ENCODE results near the gene NEMP1.
"Not testable (repeated sequence)": the region's sequence is repeated elsewhere in the genome, so short reads cannot be mapped to it uniquely, and the experiment has no call there.

NEMP1 gene, protein sequence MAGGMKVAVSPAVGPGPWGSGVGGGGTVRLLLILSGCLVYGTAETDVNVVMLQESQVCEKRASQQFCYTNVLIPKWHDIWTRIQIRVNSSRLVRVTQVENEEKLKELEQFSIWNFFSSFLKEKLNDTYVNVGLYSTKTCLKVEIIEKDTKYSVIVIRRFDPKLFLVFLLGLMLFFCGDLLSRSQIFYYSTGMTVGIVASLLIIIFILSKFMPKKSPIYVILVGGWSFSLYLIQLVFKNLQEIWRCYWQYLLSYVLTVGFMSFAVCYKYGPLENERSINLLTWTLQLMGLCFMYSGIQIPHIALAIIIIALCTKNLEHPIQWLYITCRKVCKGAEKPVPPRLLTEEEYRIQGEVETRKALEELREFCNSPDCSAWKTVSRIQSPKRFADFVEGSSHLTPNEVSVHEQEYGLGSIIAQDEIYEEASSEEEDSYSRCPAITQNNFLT

DNA sequence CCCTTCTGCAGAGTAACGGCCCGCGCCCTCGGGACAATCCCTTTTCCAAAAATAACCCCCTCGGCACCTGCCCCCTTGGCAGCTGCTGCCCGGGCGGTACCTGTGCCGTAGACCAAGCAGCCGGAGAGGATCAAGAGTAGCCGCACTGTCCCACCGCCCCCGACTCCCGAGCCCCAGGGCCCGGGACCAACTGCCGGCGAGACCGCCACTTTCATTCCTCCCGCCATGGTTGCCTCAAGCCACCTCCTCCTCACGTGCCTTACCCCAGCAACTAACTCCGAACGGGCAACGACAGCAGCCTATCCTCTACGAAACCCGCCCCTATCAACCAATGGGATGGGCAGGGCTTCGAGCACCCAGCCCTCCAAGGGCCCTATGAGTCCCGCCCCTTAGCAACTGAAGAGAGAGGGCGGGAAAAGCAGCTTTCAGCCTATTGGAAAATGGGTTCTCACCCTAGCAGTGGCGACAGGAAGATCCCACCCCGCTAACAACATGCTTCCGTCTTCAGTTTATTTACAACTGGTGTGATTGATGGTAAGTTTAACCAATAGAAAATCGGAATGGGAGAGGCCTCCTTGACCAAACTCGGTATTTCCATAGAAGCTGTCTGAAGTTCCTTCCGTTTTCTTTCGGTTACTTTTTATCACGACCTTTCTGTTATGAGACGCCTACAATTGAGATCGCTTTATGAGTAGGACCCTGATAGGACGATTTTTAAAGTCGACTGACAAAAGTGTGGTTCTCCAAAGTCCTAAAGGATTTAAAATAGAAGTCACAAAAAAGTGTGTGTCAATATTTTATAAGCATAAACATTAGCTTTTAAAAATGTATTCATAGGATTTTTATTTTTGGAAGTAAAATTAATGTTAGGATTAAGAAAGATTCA is at the start of gene NEMP1:
Gene NEMP1, minus strand, starts transcription at position 273 of the 886 bp plus-strand sequence. Its CDS starts 46 bp downstream, at position 227.
- DNase-seq (ENCODE audit: low spot score) = peak; percentile 96

DNA sequence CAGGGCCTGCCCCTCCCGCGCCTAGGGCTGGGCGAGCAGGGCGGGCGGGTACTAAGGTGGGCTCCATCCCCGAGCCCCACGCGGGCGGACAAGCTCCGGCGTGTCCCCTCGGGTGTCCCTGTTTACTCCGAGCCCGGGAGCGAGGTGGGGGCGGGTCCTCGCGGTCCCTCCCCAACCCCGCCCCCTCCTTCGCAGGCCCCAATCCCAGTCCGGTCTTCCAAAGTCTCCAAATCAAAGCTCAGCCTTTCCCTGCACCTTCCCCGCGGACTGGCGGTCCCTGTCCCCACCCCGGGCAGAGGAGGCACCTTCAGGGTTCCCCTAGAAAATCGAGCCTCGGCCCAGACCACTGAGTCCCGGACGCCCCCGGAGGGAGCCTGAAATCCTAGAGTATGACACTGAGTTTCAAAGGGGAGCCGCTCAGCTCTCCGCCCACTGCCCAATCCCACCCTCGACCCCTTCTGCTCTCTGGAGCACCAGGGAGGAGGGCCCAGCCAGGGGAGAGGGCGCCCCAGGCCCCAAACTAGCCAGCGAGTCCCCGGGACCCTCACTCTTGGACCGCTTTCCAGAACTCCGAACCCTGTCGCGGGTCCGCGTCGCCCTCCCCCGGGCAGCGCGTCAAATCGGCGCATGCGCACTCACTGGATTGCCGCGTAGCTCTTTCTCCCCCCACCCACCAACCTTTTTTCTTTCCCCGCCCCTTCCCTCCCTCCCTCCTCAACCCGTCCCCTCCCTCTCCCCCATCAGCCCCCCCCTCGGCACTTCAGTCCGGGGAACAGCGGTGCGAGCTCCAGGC is 49.3 kb upstream of the NEMP1 start, which contains the start of gene LRP1:
Gene LRP1, plus strand, starts transcription at position 758 of the 793 bp plus-strand sequence. CDS start 482 bp downstream, outside the sequence.
- DNase-seq (ENCODE audit: low spot score) = peak; percentile 89

DNA sequence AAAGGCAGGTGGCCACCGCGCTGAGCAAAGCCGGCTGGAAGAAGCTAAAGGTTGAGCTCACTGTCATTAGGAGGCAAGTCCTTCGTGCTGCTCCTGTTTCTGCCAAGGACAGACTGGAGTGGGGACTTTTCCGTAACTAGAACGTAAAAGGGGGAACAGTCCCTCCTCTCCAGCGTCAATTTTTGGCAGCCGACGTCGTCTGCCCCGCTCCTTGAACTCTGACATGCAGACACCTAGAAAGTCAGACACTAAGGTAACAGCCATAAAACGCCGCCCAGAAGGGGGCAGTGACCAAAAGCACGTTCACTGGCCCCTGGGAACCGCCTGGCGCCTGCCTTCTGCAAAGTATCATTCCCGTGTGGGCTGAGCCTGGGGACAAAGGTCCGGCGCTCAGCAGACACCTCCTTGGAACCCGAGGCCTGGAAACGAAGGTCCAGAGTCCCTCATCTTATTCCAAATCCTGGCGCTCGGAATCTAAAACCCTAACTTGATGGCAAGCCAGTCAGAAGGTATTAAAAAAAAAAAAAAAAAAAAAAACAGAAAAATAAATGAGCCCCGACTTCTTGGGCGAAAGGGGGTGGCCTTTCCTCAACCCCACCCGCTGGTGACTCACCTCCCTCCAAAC is 48.6 kb upstream of the NEMP1 start:
- no peak for DNase-seq (ENCODE audit: low spot score)

DNA sequence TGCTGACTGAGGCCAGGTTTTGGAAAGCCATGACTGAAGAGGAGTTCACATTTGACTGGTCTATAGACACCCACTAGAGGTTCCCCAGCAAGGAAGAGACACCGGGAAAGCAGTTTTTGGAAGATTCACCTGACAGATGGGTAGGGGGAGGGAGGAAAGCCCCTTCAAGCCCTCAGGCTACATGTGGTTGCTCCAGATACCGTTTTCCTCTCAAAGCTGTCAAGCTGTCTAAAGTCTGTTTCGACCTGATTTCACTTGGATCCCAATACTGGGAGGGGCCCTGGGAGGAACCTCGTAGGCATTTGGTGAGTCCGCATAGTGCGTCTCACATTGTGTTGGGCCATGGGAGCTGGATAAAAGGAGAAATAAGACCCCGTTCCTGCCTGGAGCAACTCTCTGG is 48.0 kb upstream of the NEMP1 start:
- DNase-seq (ENCODE audit: low spot score) = no peak

DNA sequence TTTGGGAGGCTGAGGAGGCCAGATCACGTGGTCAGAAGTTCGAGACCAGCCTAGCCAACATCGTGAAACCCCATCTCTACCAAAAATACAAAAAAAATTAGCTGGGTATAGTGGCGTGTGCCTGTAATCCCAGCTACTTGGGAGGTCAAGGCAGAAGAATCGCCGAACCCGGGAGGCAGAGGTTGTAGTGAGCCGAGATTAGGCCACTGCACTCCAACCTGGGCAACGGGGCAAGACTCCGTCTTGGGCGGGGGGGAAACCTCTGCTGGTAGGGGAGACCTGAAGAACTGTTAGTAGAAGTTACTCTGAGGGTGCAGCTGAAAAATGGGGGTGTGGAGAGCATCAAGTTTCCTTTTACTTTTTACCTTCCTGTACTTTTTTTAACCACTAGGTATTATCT is 47.5 kb upstream of the NEMP1 start:
- DNase-seq (ENCODE audit: low spot score) = no peak

DNA sequence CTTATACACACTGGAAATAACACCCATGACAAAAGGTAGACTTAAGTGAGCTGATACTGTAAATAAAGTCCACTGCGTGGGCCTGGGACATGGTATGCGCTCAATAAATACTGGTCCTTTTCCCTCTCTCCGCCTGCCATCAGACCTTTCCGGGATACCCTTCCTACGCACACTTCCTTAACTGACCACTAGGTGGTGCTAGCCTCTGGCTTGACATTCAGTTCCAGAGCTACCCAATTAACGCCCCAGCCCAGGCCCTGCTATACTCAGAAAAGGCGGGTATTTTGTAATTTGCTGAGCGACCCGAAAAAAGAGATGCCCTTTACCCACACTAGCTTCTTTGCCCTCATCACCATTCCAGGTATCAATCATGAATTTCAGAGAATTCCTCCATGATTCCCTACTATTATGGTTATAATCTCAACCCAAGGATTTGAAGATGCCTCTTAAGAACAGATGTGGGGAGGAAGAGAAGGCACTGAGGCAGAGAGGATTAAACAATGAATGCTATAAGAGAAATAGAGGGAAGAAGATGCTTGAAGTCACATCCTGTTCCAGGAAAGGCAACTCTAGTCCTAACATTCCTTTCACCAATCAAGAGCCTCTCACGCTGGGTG is 45.8 kb upstream of the NEMP1 start:
- peak; percentile 80 for DNase-seq (ENCODE audit: low spot score)

DNA sequence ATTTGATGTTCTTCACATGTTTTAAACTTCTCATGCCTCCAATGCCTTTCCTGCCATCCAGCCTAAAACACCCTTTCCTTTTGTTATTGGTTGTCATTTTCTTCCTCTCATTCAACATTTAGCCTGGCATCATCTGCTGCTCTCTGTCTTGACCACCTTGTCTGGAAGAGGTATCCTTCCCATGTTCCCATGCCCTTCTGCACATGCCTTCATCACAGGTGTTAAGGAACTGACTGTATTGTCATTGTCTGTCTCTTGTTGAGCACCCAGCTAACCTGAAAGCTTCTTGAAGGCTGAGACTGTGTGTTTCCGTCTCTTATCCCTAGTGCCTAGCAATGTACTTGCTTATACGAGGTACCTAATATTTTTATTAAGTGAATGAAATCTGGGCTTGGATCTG is 45.2 kb upstream of the NEMP1 start:
- no peak for DNase-seq (ENCODE audit: low spot score)

DNA sequence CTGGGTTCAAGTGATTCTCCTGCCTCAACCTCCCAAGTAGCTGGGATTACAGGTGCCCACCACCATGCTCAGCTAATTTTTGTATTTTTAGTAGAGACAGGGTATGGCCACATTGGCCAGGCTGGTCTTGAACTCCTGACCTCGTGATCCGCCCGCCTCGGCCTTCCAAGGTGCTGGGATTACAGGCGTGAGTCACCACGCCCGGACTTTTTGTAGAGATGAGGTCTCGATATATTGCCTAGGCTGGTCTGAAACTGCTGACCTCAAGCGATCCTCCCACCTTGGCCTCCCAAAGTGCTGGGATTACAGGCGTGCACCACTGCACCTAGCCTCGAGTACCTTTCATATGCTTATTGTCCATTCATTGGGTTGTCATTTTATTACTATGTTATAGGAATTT is 42.1 kb upstream of the NEMP1 start:
- not testable (repeated sequence) for DNase-seq (ENCODE audit: low spot score)

DNA sequence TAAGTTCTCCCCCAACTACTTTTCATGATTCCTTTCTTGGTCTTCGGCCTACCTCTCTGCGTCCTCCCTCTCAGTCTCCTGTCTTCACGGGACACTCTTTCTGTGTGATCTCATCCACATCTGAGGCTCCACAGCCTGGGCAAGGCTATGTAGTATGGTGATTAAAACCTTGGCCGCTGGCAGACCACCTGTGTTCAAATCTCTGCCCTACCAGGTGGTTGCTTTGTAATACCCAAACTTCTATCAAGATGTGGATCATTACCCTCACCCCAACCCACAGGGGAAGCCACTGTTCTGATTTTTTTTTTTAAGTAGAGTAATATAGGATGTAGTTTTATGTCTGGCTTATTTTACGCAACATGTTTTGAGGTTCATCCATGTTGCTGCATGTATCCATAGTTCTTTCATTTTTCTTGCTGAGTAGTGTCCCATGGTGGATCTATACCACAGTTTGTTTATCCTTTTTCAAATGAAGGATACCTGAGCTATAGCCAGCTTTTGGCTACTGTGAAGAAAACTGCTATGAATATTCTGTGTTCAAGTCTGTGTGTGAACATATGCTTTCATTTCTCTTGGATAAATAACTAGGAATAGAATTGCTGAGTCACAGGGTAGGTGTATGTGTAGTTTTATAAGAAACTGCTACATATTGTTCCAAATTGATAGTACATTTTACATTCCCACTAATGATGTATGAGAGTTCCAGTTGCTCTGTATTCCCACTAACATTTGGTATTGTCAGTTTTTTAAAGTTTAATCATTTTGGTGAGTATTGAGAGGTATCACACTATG is 40.9 kb upstream of the NEMP1 start:
- DNase-seq (ENCODE audit: low spot score) = no peak

DNA sequence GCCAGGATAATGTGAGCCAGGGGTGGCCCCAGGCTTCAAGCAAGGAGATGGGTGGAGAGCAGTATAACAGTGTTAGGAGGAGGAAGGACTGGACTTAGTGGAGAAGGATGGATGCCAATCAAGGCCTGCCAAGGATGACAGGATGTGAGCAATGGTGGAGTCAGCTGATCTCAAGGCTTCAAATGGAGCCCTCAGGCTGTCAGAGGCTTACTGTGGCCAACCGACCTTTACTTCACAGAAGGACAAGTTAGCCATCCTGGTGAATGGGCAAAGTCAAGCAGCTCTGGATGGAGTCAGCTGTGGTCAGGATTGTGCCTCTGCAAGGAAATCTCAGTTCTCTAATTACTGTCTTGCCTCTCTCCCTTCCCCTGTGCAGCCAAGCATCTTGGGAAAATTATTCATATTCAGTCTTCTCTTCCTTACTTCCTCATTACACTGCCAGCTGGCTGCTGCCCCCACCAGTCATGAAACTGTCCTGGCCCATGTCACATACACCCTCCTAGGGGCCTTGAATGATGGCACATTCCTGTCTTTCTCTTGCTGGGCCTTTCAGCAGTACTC is 40.2 kb upstream of the NEMP1 start:
- DNase-seq (ENCODE audit: low spot score) = no peak

DNA sequence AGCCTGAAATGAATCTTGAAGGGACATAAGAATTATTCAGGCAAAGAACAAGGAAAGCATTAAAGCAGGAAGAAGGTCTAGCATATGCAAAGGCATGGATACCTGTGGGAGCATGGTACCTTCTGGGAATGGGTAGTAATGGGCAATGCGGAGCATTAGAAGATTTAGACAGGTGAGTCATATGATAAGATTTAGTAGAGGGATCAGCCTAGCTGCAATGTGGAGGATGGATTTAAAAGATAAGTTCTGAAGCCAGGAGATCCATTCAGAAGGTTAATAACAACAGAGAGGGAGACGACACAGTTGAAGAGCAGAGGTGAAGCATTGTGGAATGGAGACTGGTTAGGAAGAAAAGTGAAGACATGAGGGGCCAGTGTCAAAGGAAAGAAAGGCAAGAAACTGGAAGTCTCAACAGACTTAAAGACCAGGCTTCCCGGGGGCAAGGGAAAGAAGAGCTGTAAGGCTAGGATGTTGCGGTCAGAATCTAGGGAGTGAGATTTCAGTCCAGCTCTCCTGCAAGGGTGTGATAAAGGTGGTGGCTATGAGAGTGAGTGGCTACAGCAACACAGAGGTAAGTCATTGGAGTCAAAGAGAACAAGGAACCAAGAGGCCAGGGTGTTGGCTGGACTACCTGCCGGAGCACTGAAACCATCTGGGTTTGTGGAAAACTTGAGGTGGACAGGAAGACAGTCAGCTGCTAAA is 38.1 kb upstream of the NEMP1 start:
- DNase-seq (ENCODE audit: low spot score) = no peak

DNA sequence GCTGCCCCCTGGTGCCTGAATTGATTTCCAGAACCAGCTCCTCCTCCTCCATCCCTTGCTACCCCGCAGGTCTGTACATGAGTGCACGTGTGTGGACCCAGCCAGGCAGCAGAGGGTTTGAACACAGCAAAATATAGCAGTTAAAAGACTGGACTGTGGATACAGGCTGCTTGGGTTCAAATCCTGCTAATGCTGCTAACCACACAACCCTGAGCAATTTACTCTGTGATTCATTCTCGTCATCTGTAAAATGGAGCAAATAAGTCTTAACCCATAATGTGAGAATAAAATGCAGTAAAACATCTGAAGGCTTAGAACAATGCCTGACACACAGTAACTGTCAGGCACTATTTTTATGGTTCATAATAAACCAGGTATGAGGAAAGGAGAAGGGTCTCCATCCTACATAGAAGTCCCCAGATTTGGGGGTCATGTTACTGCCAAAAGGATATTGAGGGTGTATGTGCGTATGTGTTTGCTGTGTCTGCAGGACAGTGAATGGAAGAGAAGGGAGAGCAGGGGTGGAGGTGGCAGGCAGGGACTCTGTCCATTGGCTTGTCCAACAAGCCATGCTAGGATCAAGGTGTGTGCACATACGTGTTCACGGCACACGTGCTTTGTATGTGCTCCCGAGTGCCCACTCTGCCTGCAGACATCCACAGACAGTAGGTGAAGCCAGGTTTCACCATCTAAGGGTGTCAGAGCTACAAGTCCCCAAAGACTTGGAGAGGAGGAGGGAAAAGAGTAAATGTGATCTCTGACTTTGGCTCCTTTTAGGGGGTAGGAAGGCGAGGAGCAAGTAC is 34.1 kb upstream of the NEMP1 start:
- DNase-seq (ENCODE audit: low spot score) = no peak

DNA sequence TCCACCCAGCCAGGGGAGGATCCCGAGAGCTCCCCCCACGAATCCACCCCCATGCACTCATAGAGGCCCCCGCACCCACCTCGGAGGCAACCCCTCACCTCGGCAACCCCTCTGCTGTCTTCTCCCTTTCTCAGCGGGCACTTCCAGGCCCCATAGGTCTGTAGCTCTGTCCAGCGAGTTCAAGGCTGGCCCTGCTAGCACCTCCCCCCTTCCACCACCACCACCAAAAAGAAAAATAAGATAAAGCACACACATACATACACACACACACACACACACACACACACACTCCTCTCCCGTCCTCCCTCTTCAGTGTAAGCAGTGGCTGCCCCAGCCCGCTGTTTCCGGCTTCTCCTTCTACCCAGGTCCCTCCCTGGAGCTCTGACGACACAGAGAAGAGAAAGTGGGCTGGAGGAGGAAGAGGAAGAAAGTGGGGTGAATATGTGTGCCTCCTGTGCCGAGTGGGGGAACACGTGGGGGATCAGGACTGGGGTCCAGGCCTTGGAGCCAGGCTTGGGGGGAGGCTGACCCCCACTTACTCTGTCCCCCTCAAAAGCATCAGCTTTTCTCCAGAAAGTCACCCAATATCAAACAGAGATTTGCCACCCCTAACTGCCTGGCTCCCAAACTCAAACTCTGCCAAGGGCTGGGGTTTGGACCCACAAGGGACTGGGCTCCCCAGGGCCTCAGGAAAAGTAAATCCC is 32.6 kb upstream of the NEMP1 start, which contains the start of gene STAT6:
Gene STAT6, minus strand, starts transcription at position 332 of the 704 bp plus-strand sequence. CDS start 3,084 bp downstream, outside the sequence.
- no peak for DNase-seq (ENCODE audit: low spot score)

DNA sequence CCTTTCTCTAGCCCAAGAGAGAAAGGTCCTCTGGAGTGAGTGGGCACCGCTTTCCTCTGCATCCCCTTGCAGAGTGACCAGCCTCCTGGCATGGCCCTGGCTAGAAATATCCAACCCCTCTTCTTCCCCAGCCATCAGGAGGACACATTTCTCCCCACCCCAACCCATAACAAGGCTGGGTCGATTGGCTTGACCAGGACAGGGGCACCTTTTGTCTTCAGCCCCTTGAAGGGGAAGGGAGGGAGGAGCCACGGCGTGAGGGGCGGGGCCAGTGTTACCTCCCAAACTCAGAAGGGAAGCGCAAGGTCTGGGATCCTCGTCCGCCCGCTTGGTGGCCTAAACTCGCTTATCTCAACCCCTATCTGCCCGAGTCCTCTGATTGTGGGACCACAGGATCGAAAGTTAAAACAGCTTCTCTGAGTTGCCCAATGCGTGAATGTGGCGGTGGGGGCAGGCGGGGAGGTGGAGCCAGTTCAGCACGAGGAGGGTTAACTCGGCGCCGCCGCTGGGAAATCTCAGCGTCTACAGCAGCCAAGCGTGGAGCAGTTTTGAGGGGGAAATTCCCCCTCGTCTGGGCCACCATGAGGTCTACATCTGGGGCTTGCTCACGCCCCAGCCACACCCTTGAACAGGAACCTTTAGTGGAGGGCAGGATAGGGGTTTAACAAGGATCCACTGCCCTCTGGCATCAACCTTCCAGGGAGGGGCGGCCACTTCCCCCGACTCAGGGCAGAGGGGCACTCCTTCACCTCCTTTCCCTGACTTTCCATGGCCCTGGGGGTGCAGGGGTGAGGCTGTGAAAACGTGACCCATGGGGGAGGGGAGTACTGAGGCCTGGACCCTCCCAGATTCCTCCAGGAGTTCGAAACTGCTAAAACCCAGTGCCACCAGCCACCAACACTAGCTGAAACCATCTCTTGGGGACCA is 31.8 kb upstream of the NEMP1 start:
- DNase-seq (ENCODE audit: low spot score) = no peak

DNA sequence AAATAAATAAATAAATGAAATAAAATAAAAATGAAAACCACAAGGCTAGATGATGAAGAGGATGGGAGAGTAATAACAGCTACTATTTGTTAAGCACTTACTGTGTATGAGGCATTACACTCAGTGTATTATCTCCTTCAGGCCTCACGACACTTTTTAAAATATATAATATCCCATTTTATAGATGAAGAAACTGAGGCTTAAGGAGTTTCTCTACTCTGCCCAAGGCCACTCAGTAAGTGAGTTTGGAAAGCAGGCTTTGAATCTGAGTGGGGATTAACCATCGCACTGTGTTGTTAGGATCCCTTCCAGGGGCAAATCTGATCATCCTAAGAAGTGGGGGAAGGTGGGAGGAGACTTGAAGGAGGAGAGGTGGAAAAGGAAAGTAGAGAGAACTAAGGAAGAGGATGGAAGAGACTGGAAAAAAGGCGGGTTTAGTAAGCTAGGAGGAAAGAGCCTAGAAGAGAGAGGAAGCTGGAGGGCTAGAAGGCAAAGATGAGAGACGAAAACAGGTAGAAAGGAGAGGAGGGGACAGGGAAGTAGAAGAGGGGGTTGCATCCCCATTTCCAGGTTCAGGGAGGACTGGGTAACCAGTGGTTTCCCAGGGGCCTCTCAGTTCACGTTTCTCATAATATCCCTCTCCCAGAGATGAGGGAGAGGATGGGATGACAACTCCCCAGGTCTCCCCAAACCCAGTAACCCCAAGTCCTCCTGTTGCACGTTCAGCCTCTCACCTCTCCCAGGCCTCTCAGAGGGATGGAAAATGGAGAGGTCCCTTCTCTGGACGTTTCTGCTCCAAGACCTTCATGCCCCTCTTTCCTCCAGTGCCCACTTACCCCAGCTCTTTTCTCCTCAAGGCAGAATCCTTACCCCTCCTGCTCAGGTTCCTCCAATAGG is 30.9 kb upstream of the NEMP1 start:
- DNase-seq (ENCODE audit: low spot score) = no peak
